ENCODE data around the gene IPCEF1.

IPCEF1 gene

DNA sequence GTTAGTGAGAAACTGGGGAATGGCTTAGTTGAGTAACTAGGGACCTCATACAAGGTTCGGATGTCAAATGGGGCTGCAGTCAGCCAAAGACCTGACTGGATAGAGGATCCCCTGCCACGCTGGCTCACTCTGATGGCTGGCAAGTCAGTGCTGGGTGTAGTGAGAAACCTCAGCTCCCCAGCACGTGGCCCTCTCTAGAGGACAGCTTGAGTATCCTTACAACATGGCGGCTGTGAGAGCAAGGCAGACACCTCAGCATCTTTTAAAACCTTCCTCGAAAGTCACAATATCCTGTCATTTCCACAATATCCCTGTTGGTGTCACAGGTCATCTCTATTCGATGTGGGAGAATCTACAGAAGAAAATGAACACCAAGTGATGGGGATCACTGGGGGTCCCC, 26.7 kb upstream of the IPCEF1 start:
- DNase-seq (ENCODE audit: low spot score), result no peak
- TF ChIP-seq, protein P1, sequence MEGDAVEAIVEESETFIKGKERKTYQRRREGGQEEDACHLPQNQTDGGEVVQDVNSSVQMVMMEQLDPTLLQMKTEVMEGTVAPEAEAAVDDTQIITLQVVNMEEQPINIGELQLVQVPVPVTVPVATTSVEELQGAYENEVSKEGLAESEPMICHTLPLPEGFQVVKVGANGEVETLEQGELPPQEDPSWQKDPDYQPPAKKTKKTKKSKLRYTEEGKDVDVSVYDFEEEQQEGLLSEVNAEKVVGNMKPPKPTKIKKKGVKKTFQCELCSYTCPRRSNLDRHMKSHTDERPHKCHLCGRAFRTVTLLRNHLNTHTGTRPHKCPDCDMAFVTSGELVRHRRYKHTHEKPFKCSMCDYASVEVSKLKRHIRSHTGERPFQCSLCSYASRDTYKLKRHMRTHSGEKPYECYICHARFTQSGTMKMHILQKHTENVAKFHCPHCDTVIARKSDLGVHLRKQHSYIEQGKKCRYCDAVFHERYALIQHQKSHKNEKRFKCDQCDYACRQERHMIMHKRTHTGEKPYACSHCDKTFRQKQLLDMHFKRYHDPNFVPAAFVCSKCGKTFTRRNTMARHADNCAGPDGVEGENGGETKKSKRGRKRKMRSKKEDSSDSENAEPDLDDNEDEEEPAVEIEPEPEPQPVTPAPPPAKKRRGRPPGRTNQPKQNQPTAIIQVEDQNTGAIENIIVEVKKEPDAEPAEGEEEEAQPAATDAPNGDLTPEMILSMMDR (IDR thresholded peaks at IDR 0.05; ENCODE audit: extremely low read depth, missing control alignments), result no peak

- TF ChIP-seq, protein P1 (IDR thresholded peaks at IDR 0.05; ENCODE audit: extremely low read depth, missing control alignments), result no peak
- no peak for DNase-seq (ENCODE audit: low spot score)
These were observed 26.1 kb upstream of the IPCEF1 start for GRCh38 chr6:154382740-154383139.

DNA sequence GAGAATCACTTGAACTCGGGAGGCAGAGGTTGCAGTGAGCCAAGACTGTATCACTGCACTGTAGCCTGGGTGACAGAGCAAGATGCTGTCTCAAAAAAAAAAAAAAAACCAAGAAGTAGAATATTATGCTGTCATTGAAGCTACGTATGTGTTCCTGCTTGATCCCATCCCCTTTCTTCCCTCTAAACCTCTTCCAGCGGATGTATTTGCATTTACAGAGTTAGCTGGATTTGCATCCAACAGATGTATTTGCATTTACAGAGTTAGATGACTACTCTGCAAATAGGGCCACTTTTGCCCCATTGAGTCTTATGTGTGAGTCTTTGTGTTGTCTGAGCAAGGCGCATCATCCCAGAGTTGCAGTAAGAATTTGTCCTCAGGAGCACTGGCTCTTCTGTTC, 24.9 kb upstream of the IPCEF1 start:
- TF ChIP-seq, protein P1 (IDR thresholded peaks at IDR 0.05; ENCODE audit: extremely low read depth, missing control alignments), result no peak

DNA sequence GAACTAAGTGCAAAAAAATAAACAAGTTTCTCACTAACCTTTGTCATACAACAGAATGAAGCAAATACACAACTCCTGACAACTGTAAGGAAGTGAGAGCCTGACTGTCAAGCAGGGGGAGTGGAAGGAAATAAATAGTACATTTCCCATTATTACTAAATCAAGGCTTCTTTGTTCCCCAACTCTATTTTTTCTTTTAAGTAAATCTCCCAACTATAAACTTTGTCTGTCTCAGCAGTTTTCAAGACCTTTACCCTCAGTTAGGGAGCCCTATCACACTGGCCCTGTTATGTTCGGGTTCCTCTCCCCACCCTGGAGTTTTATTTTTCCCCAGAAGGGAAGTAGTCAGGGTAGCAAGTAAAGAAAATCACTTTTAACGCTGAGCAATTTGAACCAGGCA, 24.1 kb upstream of the IPCEF1 start:
- DNase-seq (ENCODE audit: low spot score), result no peak
- TF ChIP-seq, protein P1 (IDR thresholded peaks at IDR 0.05; ENCODE audit: extremely low read depth, missing control alignments), result no peak

More for the DNA sequence above, 24.9 kb upstream of the IPCEF1 start:
- DNase-seq (ENCODE audit: low spot score), result no peak

- DNase-seq (ENCODE audit: low spot score), result no peak
These were observed 23.0 kb upstream of the IPCEF1 start for GRCh38 chr6:154379585-154379984.

GRCh38 chr6:154378518-154378917, 21.9 kb upstream of the IPCEF1 start:
- TF ChIP-seq, protein P1 (IDR thresholded peaks at IDR 0.05; ENCODE audit: extremely low read depth, missing control alignments), result no peak
- no peak for DNase-seq (ENCODE audit: low spot score)

More at GRCh38 chr6:154379585-154379984, 23.0 kb upstream of the IPCEF1 start:
- TF ChIP-seq, protein P1 (IDR thresholded peaks at IDR 0.05; ENCODE audit: extremely low read depth, missing control alignments), result no peak

DNA sequence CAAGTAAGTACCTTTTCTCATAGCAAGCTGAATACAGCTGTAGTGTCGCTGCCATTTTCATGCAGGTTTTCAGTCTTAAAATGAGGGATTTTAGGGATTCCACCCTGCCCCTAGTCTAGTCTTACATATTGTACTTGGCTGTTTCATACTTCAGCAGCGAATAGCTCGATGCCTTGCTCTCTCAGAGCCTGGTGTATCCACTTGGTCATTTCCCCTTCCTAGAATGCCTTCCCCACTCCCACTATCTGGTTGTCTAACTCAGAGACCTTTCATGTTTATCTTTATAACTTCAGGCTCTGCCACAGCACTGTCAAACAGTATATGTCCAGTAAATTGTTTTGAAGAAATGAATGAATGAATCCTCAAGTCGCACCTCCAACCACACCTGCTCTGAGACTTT, 21.1 kb upstream of the IPCEF1 start:
- no peak for DNase-seq (ENCODE audit: low spot score)

More for the DNA sequence above, 21.1 kb upstream of the IPCEF1 start:
- TF ChIP-seq, protein P1 (IDR thresholded peaks at IDR 0.05; ENCODE audit: extremely low read depth, missing control alignments), result no peak

All from GM20000 (cell line).